HL-60 (cell line): ENCODE results near the gene CAMK1D.
"Not testable (repeated sequence)": the region's sequence is repeated elsewhere in the genome, so short reads cannot be mapped to it uniquely, and the experiment has no call there.

Experiments
- DNase-seq, 2 experiments: peaks; one replicate each; pipeline ENCODE4 v3.0.0-alpha.2; 2010 to 2020; ENCODE audit warnings: low read depth in 1 of 2, low spot score in 1 of 2
- H3K27ac ChIP-seq: fragments of 250-450 bp; sonication (Bioruptor Pico); replicated peaks from 2 replicates; pipeline ENCODE4 v1.5.1; 2020; ENCODE audit warnings: mild to moderate bottlenecking, moderate library complexity
- H3K27me3 ChIP-seq: fragments of 250-450 bp; sonication (Bioruptor Pico); 2 replicates; pipeline ENCODE4 v1.5.1; 2021; ENCODE audit warnings: mild to moderate bottlenecking, moderate library complexity; ENCODE audit not compliant: insufficient read depth, poor library complexity, severe bottlenecking
- H3K4me3 ChIP-seq: replicated peaks from 2 replicates; pipeline ENCODE4 v1.5.1; 2011; ENCODE audit warnings: mild to moderate bottlenecking, control low read depth, low read length; ENCODE audit not compliant: insufficient read depth
- GABPA ChIP-seq: IDR thresholded peaks from 2 replicates; pipeline ENCODE4 v1.6.1; 2012; ENCODE audit warnings: low read depth
- POLR2AphosphoS5 ChIP-seq: IDR thresholded peaks from 2 replicates; pipeline ENCODE4 v1.6.1; 2012; ENCODE audit warnings: low read depth
- REST ChIP-seq: IDR thresholded peaks from 2 replicates; pipeline ENCODE4 v1.6.1; 2012; ENCODE audit warnings: low read depth; ENCODE audit not compliant: insufficient replicate concordance
- SPI1 ChIP-seq: IDR thresholded peaks from 2 replicates; pipeline ENCODE4 v1.6.1; 2012; ENCODE audit warnings: low read depth, mild to moderate bottlenecking, borderline replicate concordance
- TF ChIP-seq, protein P1 (sequence below): IDR thresholded peaks from one replicate; pipeline ENCODE4 v1.5.1; 2011; ENCODE audit warnings: low read length, control low read depth, inconsistent platforms; ENCODE audit not compliant: insufficient read depth

Gene CAMK1D

GRCh38 chr10:12724807-12725579, 375.6 kb downstream of the CAMK1D start:
- TF ChIP-seq, protein P1, sequence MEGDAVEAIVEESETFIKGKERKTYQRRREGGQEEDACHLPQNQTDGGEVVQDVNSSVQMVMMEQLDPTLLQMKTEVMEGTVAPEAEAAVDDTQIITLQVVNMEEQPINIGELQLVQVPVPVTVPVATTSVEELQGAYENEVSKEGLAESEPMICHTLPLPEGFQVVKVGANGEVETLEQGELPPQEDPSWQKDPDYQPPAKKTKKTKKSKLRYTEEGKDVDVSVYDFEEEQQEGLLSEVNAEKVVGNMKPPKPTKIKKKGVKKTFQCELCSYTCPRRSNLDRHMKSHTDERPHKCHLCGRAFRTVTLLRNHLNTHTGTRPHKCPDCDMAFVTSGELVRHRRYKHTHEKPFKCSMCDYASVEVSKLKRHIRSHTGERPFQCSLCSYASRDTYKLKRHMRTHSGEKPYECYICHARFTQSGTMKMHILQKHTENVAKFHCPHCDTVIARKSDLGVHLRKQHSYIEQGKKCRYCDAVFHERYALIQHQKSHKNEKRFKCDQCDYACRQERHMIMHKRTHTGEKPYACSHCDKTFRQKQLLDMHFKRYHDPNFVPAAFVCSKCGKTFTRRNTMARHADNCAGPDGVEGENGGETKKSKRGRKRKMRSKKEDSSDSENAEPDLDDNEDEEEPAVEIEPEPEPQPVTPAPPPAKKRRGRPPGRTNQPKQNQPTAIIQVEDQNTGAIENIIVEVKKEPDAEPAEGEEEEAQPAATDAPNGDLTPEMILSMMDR: no peak
- TF ChIP-seq REST (no peak), POLR2AphosphoS5 (no peak), SPI1 (no peak), GABPA (no peak)
- no peak for DNase-seq
- Histone ChIP-seq H3K27me3 (no peaks in the 10 kb centered on the region), H3K27ac (no peak overlapping the region), H3K4me3 (no peak overlapping the region)

- not testable (repeated sequence) for DNase-seq, H3K4me3 ChIP-seq, H3K27me3 ChIP-seq, H3K27ac ChIP-seq
Measured at GRCh38 chr10:12725580-12725888, 376.2 kb downstream of the CAMK1D start.

- no peak for DNase-seq
- no peak overlapping the region for H3K4me3 ChIP-seq
- no peaks in the 10 kb centered on the region for H3K27me3 ChIP-seq
- no peak overlapping the region for H3K27ac ChIP-seq
- no peak for TF ChIP-seq REST
- TF ChIP-seq, protein P1: no peak
- TF ChIP-seq SPI1: no peak
Measured at GRCh38 chr10:12726971-12727831, 377.9 kb downstream of the CAMK1D start.

- Histone ChIP-seq H3K27me3 (no peaks in the 10 kb centered on the region), H3K4me3 (no peak overlapping the region), H3K27ac (no peak overlapping the region)
- DNase-seq: no peak
- TF ChIP-seq POLR2AphosphoS5 (no peak), GABPA (no peak), REST (no peak), SPI1 (no peak)
- TF ChIP-seq, protein P1: no peak
Measured at GRCh38 chr10:12727832-12728215, 378.5 kb downstream of the CAMK1D start.
